ENCODE results near the gene ANO2.

The ANO2 gene

GRCh38 chr12:5518584-5519365 is 426.3 kb downstream of the ANO2 start:
- no peaks in the 10 kb centered on the region for H3K4me1 ChIP-seq
- H3K27ac ChIP-seq = no peak overlapping the region
- H3K4me3 ChIP-seq = no peak overlapping the region
- TF ChIP-seq CTCF (IDR thresholded peaks at IDR 0.05) = no peak
- intact Hi-C loops (cut with DNase I; ENCODE audit: low total_unique reads) = loop anchor here (10.0 kb wide), 1 partner anchor 314 kb away; no protein-coding TSS in a partner anchor
- no peaks in the 10 kb centered on the region for H3K36me3 ChIP-seq
- H3K9me3 ChIP-seq = no peaks in the 10 kb centered on the region
- no peak for DNase-seq
- H3K27me3 ChIP-seq = no peaks in the 10 kb centered on the region

DNA sequence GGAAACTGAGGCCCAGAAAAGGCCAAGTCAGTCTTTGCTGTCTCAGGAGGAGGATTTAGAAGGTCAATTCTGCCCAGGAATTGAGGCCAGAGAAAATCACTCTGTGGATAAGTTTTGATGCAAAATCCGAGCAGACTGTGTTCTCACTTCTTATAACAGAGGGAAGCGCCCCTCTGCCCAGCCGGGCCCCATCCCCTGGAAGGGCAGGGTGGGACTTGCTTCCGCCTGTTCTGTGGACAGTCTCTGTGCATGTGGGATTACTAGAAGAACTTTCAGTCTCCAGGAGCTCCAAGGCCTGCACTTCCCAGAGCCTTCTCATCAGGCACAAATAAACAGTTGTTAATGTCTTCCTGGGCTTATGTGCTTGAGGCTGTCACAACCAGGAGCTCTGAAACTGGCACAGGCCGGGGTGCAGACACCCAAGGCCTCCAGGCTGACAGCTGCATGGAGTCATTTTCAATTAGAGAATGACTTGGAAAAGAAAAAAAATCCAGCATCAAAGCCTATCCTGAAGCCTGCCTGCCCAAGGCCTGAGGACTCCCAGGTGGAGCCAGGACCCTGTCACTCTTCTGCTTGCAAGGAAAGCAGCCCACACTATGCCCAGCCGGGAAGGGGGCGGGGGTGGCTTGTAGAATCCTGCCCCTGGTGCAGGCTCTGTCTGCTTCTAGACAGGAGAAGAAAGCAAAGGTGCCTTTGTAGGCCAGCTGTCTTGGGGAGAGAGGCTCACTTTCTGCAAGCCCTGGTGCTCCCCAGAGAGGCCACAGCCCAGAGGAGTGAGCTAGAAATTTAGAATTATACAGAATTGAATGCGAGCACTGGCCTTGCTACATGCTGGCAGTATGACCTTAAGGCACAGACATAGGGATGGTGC is 428.5 kb downstream of the ANO2 start:
- DNase-seq = no peak
- Histone ChIP-seq H3K4me3 (no peak overlapping the region), H3K27me3 (no peaks in the 10 kb centered on the region), H3K9me3 (no peaks in the 10 kb centered on the region), H3K36me3 (no peaks in the 10 kb centered on the region), H3K4me1 (peaks cover 0 to 6% (median 1%) of the 10 kb centered on the region in 4 donors), H3K27ac (no peak overlapping the region)
- intact Hi-C loops (cut with DNase I; ENCODE audit: low total_unique reads) = loop anchor here (10.0 kb wide), 1 partner anchor 312 kb away; no protein-coding TSS in a partner anchor
- no peak for TF ChIP-seq CTCF (IDR thresholded peaks at IDR 0.05)

DNA sequence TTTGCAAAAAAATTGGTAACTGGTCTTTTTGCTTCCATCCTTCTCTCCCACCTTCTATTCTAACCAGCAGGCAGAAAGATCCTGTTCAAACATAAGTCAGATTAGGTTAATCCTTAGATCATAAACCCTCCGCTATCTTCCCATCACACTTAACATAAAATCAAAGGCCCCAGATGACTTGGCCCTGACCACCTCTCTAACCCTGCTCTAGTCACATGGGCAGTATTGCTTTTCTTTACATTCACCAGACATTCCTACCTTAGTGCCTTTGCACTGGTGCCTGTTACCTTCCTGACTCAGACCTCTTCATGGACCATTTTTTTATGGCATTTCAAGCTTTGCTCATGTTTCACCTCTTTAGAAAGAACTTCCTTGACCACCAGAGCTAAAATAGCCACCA is 429.6 kb downstream of the ANO2 start:
- Histone ChIP-seq H3K4me3 (no peak overlapping the region), H3K27ac (no peak overlapping the region), H3K36me3 (no peaks in the 10 kb centered on the region), H3K9me3 (no peaks in the 10 kb centered on the region), H3K4me1 (peaks cover 0 to 11% (median 3%) of the 10 kb centered on the region in 4 donors), H3K27me3 (no peaks in the 10 kb centered on the region)
- no peak for DNase-seq
- intact Hi-C loops (cut with DNase I; ENCODE audit: low total_unique reads) = loop anchor here (10.0 kb wide), 1 partner anchor 311 kb away; no protein-coding TSS in a partner anchor
- TF ChIP-seq CTCF (IDR thresholded peaks at IDR 0.05) = no peak

GRCh38 chr12:5514545-5514944 is 430.5 kb downstream of the ANO2 start:
- TF ChIP-seq CTCF (IDR thresholded peaks at IDR 0.05) = no peak
- H3K27ac ChIP-seq = no peak overlapping the region
- no peaks in the 10 kb centered on the region for H3K9me3 ChIP-seq
- no peaks in the 10 kb centered on the region for H3K36me3 ChIP-seq
- H3K4me1 ChIP-seq = peaks cover 0 to 11% (median 3%) of the 10 kb centered on the region in 4 donors
- DNase-seq = no peak
- intact Hi-C loops (cut with DNase I; ENCODE audit: low total_unique reads) = loop anchor here (10.0 kb wide), 1 partner anchor 310 kb away; no protein-coding TSS in a partner anchor
- H3K4me3 ChIP-seq = no peak overlapping the region
- H3K27me3 ChIP-seq = no peaks in the 10 kb centered on the region

- Histone ChIP-seq H3K9me3 (no peaks in the 10 kb centered on the region), H3K4me3 (no peak overlapping the region), H3K4me1 (peaks cover 0 to 11% (median 3%) of the 10 kb centered on the region in 4 donors), H3K27ac (no peak overlapping the region), H3K27me3 (no peaks in the 10 kb centered on the region), H3K36me3 (no peaks in the 10 kb centered on the region)
- intact Hi-C loops (cut with DNase I; ENCODE audit: low total_unique reads) = loop anchor here (10.0 kb wide), 1 partner anchor 309 kb away; no protein-coding TSS in a partner anchor
- DNase-seq = no peak
- TF ChIP-seq CTCF (IDR thresholded peaks at IDR 0.05) = no peak
Measured at GRCh38 chr12:5514016-5514415, 431.0 kb downstream of the ANO2 start.
